Measurements from ENCODE around the gene ANKRD52. TPM values are rescaled to one million over a fixed set of nuclear protein-coding genes. Genes with fewer than 3 reads are reported as not detected.

ANKRD52 gene
- total and polyA plus RNA-seq, 2 of the 8 experiments (the other 6 are each of a cell fraction or from before 2014, with no cell fraction given): 14.0 to 36.3 TPM

- no peak for TF ChIP-seq RXRA (IDR thresholded peaks at IDR 0.05; ENCODE audit: insufficient read depth, low read depth, low read length)
- no peak for TF ChIP-seq RAD21 (IDR thresholded peaks at IDR 0.05 in 1 of 2, conservative IDR thresholded peaks at IDR 0.05 in 1 of 2; ENCODE audit: low read depth in 2 of 2, low read length in 2 of 2)
- TF ChIP-seq TAF7 (optimal IDR thresholded peaks at IDR 0.05; ENCODE audit: borderline replicate concordance, low read depth, low read length): peak; percentile 79
- no peak for TF ChIP-seq CBX8 (IDR thresholded peaks at IDR 0.05; ENCODE audit: borderline replicate concordance, low read depth, low read length)
- peak; percentile 40; the same call in 1 of the 2 replicates for TF ChIP-seq NRF1 (IDR thresholded peaks at IDR 0.05; ENCODE audit: low read depth, low read length)
- no peak for TF ChIP-seq CBX5 (IDR thresholded peaks at IDR 0.05; ENCODE audit: low read depth, low read length)
- no peak for TF ChIP-seq EZH2 (IDR thresholded peaks at IDR 0.05; ENCODE audit: low read depth, low read length, severe bottlenecking)
- TF ChIP-seq E2F6 (IDR thresholded peaks at IDR 0.05): no peak
- TF ChIP-seq SRF (IDR thresholded peaks at IDR 0.05; ENCODE audit: low read depth, low read length): no peak
- TF ChIP-seq TAF1 (IDR thresholded peaks at IDR 0.05; ENCODE audit: low read depth, low read length): no peak; the same call in none of the 2 replicates
- peak; percentile 100 for TF ChIP-seq TBP (IDR thresholded peaks at IDR 0.05; ENCODE audit: low read depth, low read length)
- TF ChIP-seq ATF3 (IDR thresholded peaks at IDR 0.05; ENCODE audit: insufficient read depth, low read depth, low read length): no peak
- TF ChIP-seq CEBPB (IDR thresholded peaks at IDR 0.05; ENCODE audit: low read depth, low read length): 0 out of 2 replicates have a peak, but pooled peaks have one; percentile 13
- TF ChIP-seq BRCA1 (IDR thresholded peaks at IDR 0.05; ENCODE audit: low read depth, low read length): no peak
Observed at GRCh38 chr12:56189918-56190694, 68.1 kb downstream of the ANKRD52 start (continued).

Data from H1 (cell line).